ENCODE measurements around the gene GLIS1. TPM values are rescaled to one million over a fixed set of nuclear protein-coding genes. Genes with fewer than 3 reads are reported as not detected.

Gene GLIS1
- total and polyA plus RNA-seq, 2 experiments from 2014 or later = 0.13 to 1.3 TPM

- H2AFZ ChIP-seq = no peak overlapping the region
- H3K27me3 ChIP-seq = no peaks in the 10 kb centered on the region
- no peak overlapping the region for H3K4me3 ChIP-seq
- H4K20me1 ChIP-seq (ENCODE audit: insufficient read depth, poor library complexity, severe bottlenecking) = no peaks in the 10 kb centered on the region
- H3K36me3 ChIP-seq (replicated peaks; ENCODE audit: insufficient read depth, low read depth) = no peaks in the 10 kb centered on the region
- no peaks in the 10 kb centered on the region for H3K79me2 ChIP-seq
- no peak overlapping the region for H3K27ac ChIP-seq
- no peaks in the 10 kb centered on the region for H3K9me3 ChIP-seq (ENCODE audit: low read depth)
- DNase-seq (ENCODE audit: low spot score) = no peak
- TF ChIP-seq CTCF (IDR thresholded peaks at IDR 0.05; ENCODE audit: poor library complexity) (no peak), EZH2phosphoT487 (IDR thresholded peaks at IDR 0.05; ENCODE audit: low read depth, severe bottlenecking, unreplicated experiment) (no peak), EZH2 (IDR thresholded peaks at IDR 0.05; ENCODE audit: borderline replicate concordance) (no peak)
- H3K4me1 ChIP-seq (ENCODE audit: insufficient read depth) = peaks cover 37% of the 10 kb centered on the region
- no peaks in the 10 kb centered on the region for H3K9me2 ChIP-seq (replicated peaks; ENCODE audit: insufficient read depth)
- no peak overlapping the region for H3K4me2 ChIP-seq
- WGBS (ENCODE audit: low lambda C conversion rate, missing lambda C conversion rate) = 74% methylated on average over 9 of the region's 9 CpGs
Observed at GRCh38 chr1:53498555-53499131, 240.3 kb downstream of the GLIS1 start.

DNA sequence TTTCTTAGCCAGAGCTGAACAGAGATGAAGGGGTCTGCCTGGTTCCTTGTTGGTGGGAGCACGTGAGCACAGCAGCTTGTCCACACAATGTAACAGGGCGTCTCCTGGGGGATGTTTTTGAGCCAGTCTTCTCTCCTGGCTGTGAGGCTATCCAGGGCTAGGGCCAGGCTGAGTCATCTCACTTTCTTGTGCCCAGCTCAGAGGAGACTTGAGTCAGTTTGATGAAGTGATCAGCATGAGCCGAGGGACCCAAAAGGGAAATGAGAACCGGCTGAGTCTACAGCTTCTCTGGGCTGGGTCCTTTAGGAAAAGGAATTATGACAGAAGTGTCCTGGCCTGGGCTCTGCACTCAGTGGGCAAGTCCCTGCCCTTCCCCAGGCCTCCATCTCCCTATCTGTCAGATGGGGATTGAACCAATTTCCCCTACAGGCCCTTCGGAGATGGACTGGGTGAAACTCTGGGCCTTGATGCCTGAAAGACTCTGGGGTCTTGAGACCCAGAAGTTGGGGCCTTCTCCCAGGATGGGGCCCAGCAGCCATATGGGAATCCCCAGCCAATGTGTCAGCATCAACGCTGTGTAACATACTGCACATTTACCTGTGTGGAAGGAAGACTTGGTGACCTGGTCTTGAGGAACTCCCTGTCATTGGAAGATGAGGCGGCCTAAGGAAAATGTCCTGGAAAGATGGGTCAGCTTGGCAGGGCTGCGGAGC lies 243.2 kb downstream of the GLIS1 start:
- no peak overlapping the region for H3K27ac ChIP-seq
- H3K27me3 ChIP-seq = no peaks in the 10 kb centered on the region
- no peak overlapping the region for H3K4me2 ChIP-seq
- no peak overlapping the region for H3K4me3 ChIP-seq
- no peak for DNase-seq (ENCODE audit: low spot score)
- no peaks in the 10 kb centered on the region for H3K79me2 ChIP-seq
- no peaks in the 10 kb centered on the region for H3K9me3 ChIP-seq (ENCODE audit: low read depth)
- H3K9me2 ChIP-seq (replicated peaks; ENCODE audit: insufficient read depth) = no peaks in the 10 kb centered on the region
- WGBS (ENCODE audit: low lambda C conversion rate, missing lambda C conversion rate) = 92% methylated on average over 8 of the region's 8 CpGs
- TF ChIP-seq CTCF (IDR thresholded peaks at IDR 0.05; ENCODE audit: poor library complexity) (no peak), EZH2phosphoT487 (IDR thresholded peaks at IDR 0.05; ENCODE audit: low read depth, severe bottlenecking, unreplicated experiment) (no peak), EZH2 (IDR thresholded peaks at IDR 0.05; ENCODE audit: borderline replicate concordance) (no peak)
- H3K36me3 ChIP-seq (replicated peaks; ENCODE audit: insufficient read depth, low read depth) = no peaks in the 10 kb centered on the region
- no peak overlapping the region for H2AFZ ChIP-seq
- peaks cover 19% of the 10 kb centered on the region for H3K4me1 ChIP-seq (ENCODE audit: insufficient read depth)
- no peaks in the 10 kb centered on the region for H4K20me1 ChIP-seq (ENCODE audit: insufficient read depth, poor library complexity, severe bottlenecking)

DNA sequence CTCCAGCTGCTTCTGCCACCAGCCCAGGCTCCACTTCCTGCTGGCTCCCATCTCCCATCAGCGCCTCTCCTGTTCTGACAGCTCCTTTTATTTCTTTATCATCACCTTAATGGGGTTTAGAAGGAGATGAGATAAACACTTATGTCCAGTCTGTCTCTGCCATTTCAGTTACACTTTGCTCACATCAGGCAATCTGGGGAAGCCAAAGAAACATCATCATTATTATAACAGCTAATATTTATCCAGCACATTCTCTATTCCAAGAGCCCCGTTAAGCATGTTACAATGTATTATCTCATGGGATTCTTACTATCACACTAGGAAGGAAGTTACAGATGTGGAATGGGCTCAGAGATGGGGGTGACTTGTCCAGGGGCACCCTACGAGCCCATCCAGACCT lies 248.6 kb downstream of the GLIS1 start:
- no peaks in the 10 kb centered on the region for H4K20me1 ChIP-seq (ENCODE audit: insufficient read depth, poor library complexity, severe bottlenecking)
- TF ChIP-seq EZH2phosphoT487 (IDR thresholded peaks at IDR 0.05; ENCODE audit: low read depth, severe bottlenecking, unreplicated experiment) (no peak), EZH2 (IDR thresholded peaks at IDR 0.05; ENCODE audit: borderline replicate concordance) (no peak), CTCF (IDR thresholded peaks at IDR 0.05; ENCODE audit: poor library complexity) (no peak)
- H3K27me3 ChIP-seq = no peaks in the 10 kb centered on the region
- H3K4me3 ChIP-seq = no peak overlapping the region
- 61% methylated on average over 3 of the region's 3 CpGs for WGBS (ENCODE audit: low lambda C conversion rate, missing lambda C conversion rate)
- no peak for DNase-seq (ENCODE audit: low spot score)
- no peaks in the 10 kb centered on the region for H3K79me2 ChIP-seq
- H3K4me2 ChIP-seq = no peak overlapping the region
- peaks cover 4% of the 10 kb centered on the region for H3K4me1 ChIP-seq (ENCODE audit: insufficient read depth)
- no peak overlapping the region for H3K27ac ChIP-seq
- no peak overlapping the region for H2AFZ ChIP-seq
- H3K9me2 ChIP-seq (replicated peaks; ENCODE audit: insufficient read depth) = no peaks in the 10 kb centered on the region
- H3K9me3 ChIP-seq (ENCODE audit: low read depth) = no peaks in the 10 kb centered on the region
- H3K36me3 ChIP-seq (replicated peaks; ENCODE audit: insufficient read depth, low read depth) = no peaks in the 10 kb centered on the region
